HG02870 (cell line): ENCODE results near the gene EPHA3.

ENCODE experiments used
- ATAC-seq: cut with Tn5 transposase; IDR thresholded peaks from one replicate; pipeline ENCODE4 v1.9.1; 2021; ENCODE audit warnings: mild to moderate bottlenecking, moderate library complexity; ENCODE audit not compliant: unreplicated experiment

EPHA3 gene

GRCh38 chr3:89278302-89279025, 171.0 kb downstream of the EPHA3 start:
- no peak for ATAC-seq

DNA sequence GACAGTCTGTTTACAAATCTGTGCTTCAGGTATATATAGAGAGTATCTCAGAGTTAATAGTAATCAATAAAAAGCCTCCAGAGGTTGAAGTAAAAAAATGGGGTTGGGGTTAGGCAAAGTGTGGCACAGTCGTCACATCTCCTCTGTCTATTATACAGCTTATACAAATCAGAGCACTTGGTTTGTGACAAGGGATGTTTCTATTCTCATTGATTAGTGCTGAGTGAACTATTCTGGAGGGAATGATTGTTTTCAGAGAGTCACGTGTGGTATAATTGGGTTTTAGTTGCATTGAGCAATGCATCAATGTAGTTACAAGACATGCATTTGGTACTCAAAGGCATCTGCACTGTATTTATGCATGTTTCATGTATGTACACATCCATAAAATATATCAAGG, 172.9 kb downstream of the EPHA3 start:
- ATAC-seq = no peak

DNA sequence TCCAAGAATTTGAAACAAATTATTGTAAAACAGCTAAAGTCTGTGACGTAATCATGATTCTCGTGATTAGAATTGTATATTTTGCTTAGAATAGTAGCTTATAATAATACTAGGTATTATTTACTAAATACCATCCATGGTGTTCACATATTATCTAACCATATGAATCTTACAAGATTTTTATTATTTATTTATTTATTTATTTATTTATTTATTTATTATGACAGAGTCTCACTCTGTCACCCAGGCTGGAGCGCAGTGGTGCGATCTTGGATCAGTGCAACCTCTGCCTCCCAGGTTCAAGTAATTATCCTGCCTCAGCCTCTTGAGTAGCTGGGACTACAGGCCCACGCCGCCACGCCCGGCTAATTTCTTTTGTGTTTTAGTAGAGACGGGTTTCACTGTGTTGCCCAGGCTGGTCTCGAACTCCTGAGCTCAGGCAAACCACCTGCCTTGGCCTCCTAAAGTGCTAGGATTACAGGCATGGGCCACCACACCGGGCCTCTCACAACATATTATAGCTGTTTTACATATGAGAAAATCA, 173.5 kb downstream of the EPHA3 start:
- ATAC-seq = no peak

- ATAC-seq = no peak
Measured at GRCh38 chr3:89287902-89288508, 180.6 kb downstream of the EPHA3 start.

- no peak for ATAC-seq
Measured at GRCh38 chr3:89289574-89290190, 182.3 kb downstream of the EPHA3 start.

DNA sequence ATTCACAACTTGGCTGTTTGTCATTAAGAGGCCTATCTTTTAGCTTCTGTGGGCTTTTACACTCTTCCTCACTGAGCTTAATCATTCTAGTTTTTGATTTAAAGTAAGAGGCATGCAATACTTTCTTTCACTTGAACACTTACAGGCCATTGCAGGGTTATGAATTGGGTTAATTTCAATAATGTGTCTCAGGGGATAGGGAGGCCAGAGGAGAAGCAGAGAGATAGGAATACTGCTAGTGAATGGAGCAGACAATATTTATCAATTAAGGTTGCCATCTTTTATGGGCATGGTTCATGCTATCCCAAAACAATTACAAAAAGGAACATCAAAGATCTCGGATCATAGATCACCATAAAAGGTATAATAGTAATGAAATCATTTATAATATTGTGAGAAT, 189.8 kb downstream of the EPHA3 start:
- ATAC-seq = no peak

- no peak for ATAC-seq
Measured at GRCh38 chr3:89300526-89300925, 193.1 kb downstream of the EPHA3 start.

DNA sequence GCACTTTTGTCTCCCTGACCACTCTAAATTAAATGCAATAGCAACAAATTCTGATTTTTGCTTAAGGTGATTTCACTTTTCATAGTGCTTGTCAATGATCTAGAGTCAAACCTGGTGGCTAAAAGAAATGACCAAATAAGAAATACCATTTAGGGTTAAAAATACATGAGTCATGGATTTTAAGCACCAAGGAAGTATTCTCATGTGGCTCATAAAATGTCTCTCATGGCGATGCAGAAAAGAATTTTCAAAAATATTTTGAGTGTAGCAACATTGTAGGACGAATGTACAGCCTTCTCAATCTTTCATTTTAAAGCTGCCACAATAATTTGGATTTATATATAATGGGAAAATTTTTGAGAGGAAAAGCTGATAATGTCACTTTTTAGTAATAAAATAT, 193.6 kb downstream of the EPHA3 start:
- no peak for ATAC-seq

- no peak for ATAC-seq
Measured at GRCh38 chr3:89303701-89304100, 196.3 kb downstream of the EPHA3 start.

DNA sequence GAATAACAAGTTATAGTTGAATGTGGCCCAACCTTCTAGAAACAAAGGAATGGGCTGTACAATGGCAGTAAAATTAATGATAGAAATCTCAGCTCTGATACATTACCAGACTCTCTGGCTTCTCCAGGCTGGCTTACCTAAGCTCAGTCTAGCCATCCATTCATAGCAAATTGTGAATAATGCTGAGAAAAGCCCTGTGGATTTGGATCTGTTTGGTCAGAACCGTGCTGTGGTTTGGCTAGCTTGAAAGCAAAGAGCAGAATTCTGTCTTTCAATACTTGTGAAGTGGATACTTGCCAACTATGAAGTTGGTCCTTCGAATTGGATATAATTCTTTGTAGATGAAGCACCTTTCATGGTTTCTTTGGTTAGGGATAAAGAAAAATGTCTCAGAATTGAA, 199.1 kb downstream of the EPHA3 start:
- ATAC-seq = no peak

- ATAC-seq = no peak
Measured at GRCh38 chr3:89311581-89311980, 204.2 kb downstream of the EPHA3 start.

DNA sequence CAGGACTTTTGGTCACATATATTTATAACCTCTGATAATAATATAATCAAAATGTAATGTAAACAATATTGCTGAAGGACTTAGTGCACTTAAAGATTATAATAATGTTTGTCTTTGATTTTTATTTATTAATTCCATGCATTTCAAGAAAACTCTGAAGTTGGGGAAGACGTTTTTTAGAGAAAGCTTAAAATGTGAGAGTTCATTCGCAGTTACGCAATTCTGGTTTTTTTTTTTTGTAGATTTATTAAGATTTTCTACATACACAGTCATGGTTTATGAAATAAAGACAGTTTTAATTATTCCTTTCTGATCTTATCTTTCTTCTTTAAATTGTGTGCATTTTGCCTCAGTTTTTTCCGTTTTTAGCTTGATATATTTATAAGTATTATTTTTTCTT, 204.7 kb downstream of the EPHA3 start:
- no peak for ATAC-seq

- ATAC-seq = no peak
Measured at GRCh38 chr3:89314454-89315098, 207.2 kb downstream of the EPHA3 start.

- no peak for ATAC-seq
Measured at GRCh38 chr3:89315750-89316470, 208.5 kb downstream of the EPHA3 start.

DNA sequence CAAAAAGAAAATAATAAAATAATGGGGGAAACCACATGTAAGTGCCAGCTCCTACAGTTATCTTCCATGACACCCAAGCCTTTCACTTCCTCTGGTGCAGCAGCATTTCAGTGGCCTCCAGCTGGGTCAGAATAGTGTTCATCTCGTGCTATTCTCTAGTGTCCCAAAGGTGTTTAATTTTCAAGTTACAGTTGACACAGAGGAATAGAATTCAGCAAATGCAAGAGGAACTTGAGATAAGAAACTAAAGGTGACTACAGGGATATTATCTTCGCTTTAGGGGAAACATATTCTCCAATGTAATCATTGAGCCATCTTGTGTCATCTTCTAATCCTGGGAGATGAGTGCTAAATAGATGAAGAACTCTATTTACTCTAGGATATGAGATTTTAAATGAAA, 212.8 kb downstream of the EPHA3 start:
- no peak for ATAC-seq

DNA sequence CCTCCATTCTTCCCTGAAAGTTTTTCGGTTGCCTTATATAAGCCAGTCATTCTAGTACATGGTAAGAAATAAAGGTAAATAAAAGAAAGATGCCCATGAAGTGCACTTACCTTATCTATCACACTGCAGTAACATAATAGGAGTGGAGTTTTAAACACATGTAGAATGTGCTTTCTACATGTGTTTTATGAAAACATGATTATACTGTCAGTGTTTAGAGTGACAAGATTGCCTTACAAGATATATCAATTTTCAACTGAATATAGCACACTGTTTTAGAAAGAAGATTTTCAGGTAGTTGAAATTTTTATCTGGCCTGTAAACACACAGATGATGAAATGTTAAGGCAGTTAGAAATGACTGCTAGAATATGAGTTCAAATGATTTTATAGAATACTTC, 219.6 kb downstream of the EPHA3 start:
- ATAC-seq = no peak

- no peak for ATAC-seq
Measured at GRCh38 chr3:89332386-89332785, 225.0 kb downstream of the EPHA3 start.

GRCh38 chr3:89332793-89333192, 225.4 kb downstream of the EPHA3 start:
- no peak for ATAC-seq

DNA sequence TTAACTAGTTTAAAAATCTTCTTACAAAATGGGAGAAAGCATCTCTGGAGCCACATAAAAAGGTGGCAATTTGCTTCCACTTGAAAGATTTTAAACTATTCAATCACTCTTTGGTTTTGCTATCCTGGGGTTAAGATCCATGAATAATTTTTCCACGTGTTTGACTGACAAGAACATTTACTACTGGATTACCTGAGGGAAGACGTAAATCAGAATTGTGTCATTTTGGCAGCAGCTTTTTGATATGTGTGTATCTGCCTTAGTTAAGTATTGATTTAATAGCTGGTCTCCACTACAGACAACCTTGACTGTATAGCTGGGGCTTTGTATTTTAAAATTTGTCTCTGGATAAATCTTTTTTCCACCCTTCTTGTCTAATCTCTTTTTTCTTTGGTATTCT, 228.3 kb downstream of the EPHA3 start:
- no peak for ATAC-seq

DNA sequence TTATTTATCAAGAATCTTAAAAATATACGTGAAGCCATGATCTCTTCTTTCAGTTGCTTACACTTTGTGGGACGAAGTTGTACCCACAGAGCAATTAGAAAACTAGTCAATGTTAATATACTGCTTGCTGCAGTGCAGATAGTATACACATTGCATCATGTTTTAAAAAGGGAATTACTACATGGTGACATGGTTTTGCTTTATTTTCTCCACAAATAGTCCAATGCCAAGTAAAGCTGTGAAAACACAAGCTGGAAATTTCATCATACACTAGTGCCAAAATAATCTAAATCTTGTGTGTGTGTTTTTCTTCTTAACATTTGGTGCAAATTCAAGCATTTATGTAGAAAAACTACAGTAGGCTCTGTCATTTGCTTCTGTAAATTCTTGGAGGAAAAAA, 233.0 kb downstream of the EPHA3 start:
- no peak for ATAC-seq

- ATAC-seq = no peak
Measured at GRCh38 chr3:89344076-89344475, 236.7 kb downstream of the EPHA3 start.
